ENCODE results near the gene GNG2. TPM values are rescaled to one million over a fixed set of nuclear protein-coding genes. Genes with fewer than 3 reads are reported as not detected.

The GNG2 gene
- total and polyA plus RNA-seq, 5 experiments from 2014 or later = 57.8 to 172 (median 115) TPM

- H3K27ac Mint-ChIP-seq = peak overlapping the region in 5 of 10 donors; percentile 31 to 84 (median 64)
- peaks cover 0 to 4% (median 0%) of the 10 kb centered on the region in 9 donors for H3K9me3 Mint-ChIP-seq
- DNase-seq (no peak), ATAC-seq (no peak)
- peaks cover 33 to 79% (median 71%) of the 10 kb centered on the region in 4 donors for H3K4me1 Mint-ChIP-seq
- H3K27me3 Mint-ChIP-seq = no peaks in the 10 kb centered on the region
- peaks cover 9 to 40% (median 17%) of the 10 kb centered on the region in 3 donors for H3K36me3 Mint-ChIP-seq
- POLR2A ChIA-PET = no interaction called here
- peak overlapping the region in 1 of 10 donors; percentile 14 for H3K4me3 Mint-ChIP-seq
Measured at GRCh38 chr14:51929166-51929565, 68.8 kb downstream of the GNG2 start.

- H3K27me3 Mint-ChIP-seq = no peaks in the 10 kb centered on the region
- POLR2A ChIA-PET = no interaction called here
- H3K9me3 Mint-ChIP-seq = peaks cover 0 to 4% (median 0%) of the 10 kb centered on the region in 9 donors
- ATAC-seq = no peak
- peaks cover 35 to 77% (median 73%) of the 10 kb centered on the region in 4 donors for H3K4me1 Mint-ChIP-seq
- DNase-seq = no peak
- peak overlapping the region in 4 of 10 donors; percentile 4 to 7 (median 6) for H3K4me3 Mint-ChIP-seq
- H3K36me3 Mint-ChIP-seq = peaks cover 9 to 44% (median 20%) of the 10 kb centered on the region in 3 donors
- peak overlapping the region; percentile 17 to 91 (median 74) for H3K27ac Mint-ChIP-seq
Measured at GRCh38 chr14:51929910-51930682, 69.7 kb downstream of the GNG2 start.

GRCh38 chr14:51931308-51931707 is 70.9 kb downstream of the GNG2 start:
- Mint-ChIP-seq H3K4me1 (peaks cover 36 to 84% (median 80%) of the 10 kb centered on the region in 4 donors), H3K27ac (peak overlapping the region; percentile 12 to 91 (median 71)), H3K9me3 (peaks cover 0 to 4% (median 0%) of the 10 kb centered on the region in 9 donors), H3K27me3 (no peaks in the 10 kb centered on the region), H3K36me3 (peaks cover 9 to 40% (median 17%) of the 10 kb centered on the region in 3 donors), H3K4me3 (peak overlapping the region in 2 of 10 donors; percentile 1 to 11)
- DNase-seq = no peak
- POLR2A ChIA-PET = no interaction called here
- ATAC-seq = no peak

- H3K4me3 Mint-ChIP-seq = no peak overlapping the region
- POLR2A ChIA-PET = no interaction called here
- peaks cover 0 to 4% (median 0%) of the 10 kb centered on the region in 9 donors for H3K9me3 Mint-ChIP-seq
- peak overlapping the region in 9 of 10 donors; percentile 1 to 79 (median 47) for H3K27ac Mint-ChIP-seq
- no peak for DNase-seq
- no peaks in the 10 kb centered on the region for H3K27me3 Mint-ChIP-seq
- no peak for ATAC-seq
- H3K4me1 Mint-ChIP-seq = peaks cover 35 to 80% (median 75%) of the 10 kb centered on the region in 4 donors
- peaks cover 9 to 27% (median 11%) of the 10 kb centered on the region in 3 donors for H3K36me3 Mint-ChIP-seq
Measured at GRCh38 chr14:51933191-51933590, 72.8 kb downstream of the GNG2 start.

GRCh38 chr14:51938137-51938536 is 77.7 kb downstream of the GNG2 start:
- no peak overlapping the region for H3K4me3 Mint-ChIP-seq
- no peaks in the 10 kb centered on the region for H3K9me3 Mint-ChIP-seq
- POLR2A ChIA-PET = no interaction called here
- H3K27me3 Mint-ChIP-seq = no peaks in the 10 kb centered on the region
- H3K36me3 Mint-ChIP-seq = peaks cover 5 to 36% (median 16%) of the 10 kb centered on the region in 3 donors
- peak overlapping the region in 7 of 10 donors; percentile 51 to 84 (median 68) for H3K27ac Mint-ChIP-seq
- peaks cover 23 to 70% (median 57%) of the 10 kb centered on the region in 4 donors for H3K4me1 Mint-ChIP-seq
- DNase-seq (no peak), ATAC-seq (no peak)

- Mint-ChIP-seq H3K27me3 (no peaks in the 10 kb centered on the region), H3K4me3 (no peak overlapping the region), H3K9me3 (peaks cover 0 to 4% (median 0%) of the 10 kb centered on the region in 9 donors), H3K36me3 (peaks cover 9 to 35% (median 23%) of the 10 kb centered on the region in 3 donors), H3K4me1 (peaks cover 17 to 69% (median 50%) of the 10 kb centered on the region in 4 donors), H3K27ac (peak overlapping the region in 6 of 10 donors; percentile 51 to 84 (median 66))
- POLR2A ChIA-PET = no interaction called here
- ATAC-seq (no peak), DNase-seq (no peak)
Measured at GRCh38 chr14:51938821-51939220, 78.4 kb downstream of the GNG2 start.

- peaks cover 17 to 70% (median 48%) of the 10 kb centered on the region in 4 donors for H3K4me1 Mint-ChIP-seq
- POLR2A ChIA-PET = no interaction called here
- no peak overlapping the region for H3K4me3 Mint-ChIP-seq
- no peaks in the 10 kb centered on the region for H3K27me3 Mint-ChIP-seq
- peak overlapping the region in 5 of 10 donors; percentile 25 to 84 (median 55) for H3K27ac Mint-ChIP-seq
- no peak for DNase-seq
- peaks cover 0 to 6% (median 0%) of the 10 kb centered on the region in 9 donors for H3K9me3 Mint-ChIP-seq
- H3K36me3 Mint-ChIP-seq = peaks cover 13 to 35% (median 27%) of the 10 kb centered on the region in 3 donors
- no peak for ATAC-seq
Measured at GRCh38 chr14:51939226-51939625, 78.8 kb downstream of the GNG2 start.

- Mint-ChIP-seq H3K4me3 (no peak overlapping the region), H3K27ac (peak overlapping the region; percentile 5 to 84 (median 62)), H3K27me3 (no peaks in the 10 kb centered on the region), H3K36me3 (peaks cover 13 to 31% (median 26%) of the 10 kb centered on the region in 3 donors), H3K9me3 (peaks cover 0 to 6% (median 0%) of the 10 kb centered on the region in 9 donors), H3K4me1 (peaks cover 13 to 65% (median 42%) of the 10 kb centered on the region in 4 donors)
- ATAC-seq (no peak), DNase-seq (no peak)
- POLR2A ChIA-PET = no interaction called here
Measured at GRCh38 chr14:51939755-51940301, 79.4 kb downstream of the GNG2 start.

- H3K36me3 Mint-ChIP-seq = peaks cover 29 to 54% (median 46%) of the 10 kb centered on the region in 3 donors
- peak overlapping the region in 6 of 10 donors; percentile 22 to 58 (median 28) for H3K27ac Mint-ChIP-seq
- peaks cover 15 to 50% (median 47%) of the 10 kb centered on the region in 4 donors for H3K4me1 Mint-ChIP-seq
- POLR2A ChIA-PET = no interaction called here
- H3K27me3 Mint-ChIP-seq = no peaks in the 10 kb centered on the region
- H3K9me3 Mint-ChIP-seq = peaks cover 0 to 6% (median 3%) of the 10 kb centered on the region in 9 donors
- DNase-seq (no peak), ATAC-seq (no peak)
- no peak overlapping the region for H3K4me3 Mint-ChIP-seq
Measured at GRCh38 chr14:51942971-51943370, 82.6 kb downstream of the GNG2 start.

- DNase-seq = no peak
- H3K4me3 Mint-ChIP-seq = no peak overlapping the region
- peak overlapping the region in 6 of 10 donors; percentile 31 to 72 (median 60) for H3K27ac Mint-ChIP-seq
- no peak for ATAC-seq
- H3K27me3 Mint-ChIP-seq = no peaks in the 10 kb centered on the region
- H3K4me1 Mint-ChIP-seq = peaks cover 12 to 42% (median 24%) of the 10 kb centered on the region in 4 donors
- POLR2A ChIA-PET = no interaction called here
- peaks cover 52 to 80% (median 60%) of the 10 kb centered on the region in 3 donors for H3K36me3 Mint-ChIP-seq
- peaks cover 0 to 5% (median 0%) of the 10 kb centered on the region in 9 donors for H3K9me3 Mint-ChIP-seq
Measured at GRCh38 chr14:51950007-51950406, 89.6 kb downstream of the GNG2 start.

GRCh38 chr14:51951656-51952055 is 91.2 kb downstream of the GNG2 start:
- H3K4me3 Mint-ChIP-seq = no peak overlapping the region
- peaks cover 49 to 83% (median 65%) of the 10 kb centered on the region in 3 donors for H3K36me3 Mint-ChIP-seq

GRCh38 chr14:51954031-51954430 is 93.6 kb downstream of the GNG2 start:
- H3K36me3 Mint-ChIP-seq = peaks cover 65 to 94% (median 80%) of the 10 kb centered on the region in 3 donors
- H3K27me3 Mint-ChIP-seq = no peaks in the 10 kb centered on the region
- H3K27ac Mint-ChIP-seq = peak overlapping the region in 9 of 10 donors; percentile 13 to 72 (median 45)
- H3K4me1 Mint-ChIP-seq = peaks cover 13 to 32% (median 22%) of the 10 kb centered on the region in 4 donors
- no peak for ATAC-seq
- DNase-seq = no peak
- H3K9me3 Mint-ChIP-seq = peaks cover 8 to 21% (median 15%) of the 10 kb centered on the region in 9 donors
- POLR2A ChIA-PET = no interaction called here
- no peak overlapping the region for H3K4me3 Mint-ChIP-seq

More at GRCh38 chr14:51951656-51952055, 91.2 kb downstream of the GNG2 start:
- no peaks in the 10 kb centered on the region for H3K27me3 Mint-ChIP-seq
- peaks cover 0 to 5% (median 0%) of the 10 kb centered on the region in 9 donors for H3K9me3 Mint-ChIP-seq
- DNase-seq (no peak), ATAC-seq (no peak)
- POLR2A ChIA-PET = no interaction called here
- peak overlapping the region in 5 of 10 donors; percentile 3 to 74 (median 65) for H3K27ac Mint-ChIP-seq
- peaks cover 7 to 26% (median 20%) of the 10 kb centered on the region in 4 donors for H3K4me1 Mint-ChIP-seq

Data from naive thymus-derived CD8-positive, alpha-beta T cell (primary cell).